Heart left ventricle (tissue), 16 donors: Measurements from ENCODE around the gene TINAG. TPM values are rescaled to one million over a fixed set of nuclear protein-coding genes. Genes with fewer than 3 reads are reported as not detected.

Experiments used
- ATAC-seq, 4 donors: fragments of 200-7000 bp; cut with Tn5 transposase; one replicate each; pipeline ENCODE4 v1.9.1; 2020 to 2022; ENCODE audit warnings: moderate library complexity in 4 of 4, mild to moderate bottlenecking in 3 of 4, moderate number of reproducible peaks in 1 of 4
- DNase-seq, 5 donors: peaks; one replicate each; pipeline ENCODE4 v3.0.0-alpha.2; 2020
- H3K27ac ChIP-seq, 12 donors: fragments of 200-600 bp; sonication (generic) in 4 of 12; one replicate each; pipeline versions ENCODE4 v1.5.0 to v1.8.0; 2016 to 2022; ENCODE audit warnings: mild to moderate bottlenecking in 2 of 12
- H3K27me3 ChIP-seq, 9 donors: fragments of 200-600 bp; sonication (generic) in 2 of 9; one replicate each; pipeline versions ENCODE4 v1.5.1 to v1.8.0; 2016 to 2022; ENCODE audit warnings: mild to moderate bottlenecking in 3 of 9
- H3K36me3 ChIP-seq, 9 donors: fragments of 200-600 bp; sonication (generic) in 2 of 9; one replicate each; pipeline versions ENCODE4 v1.5.0 to v1.8.0; 2018 to 2022; ENCODE audit warnings: mild to moderate bottlenecking in 2 of 9
- H3K4me1 ChIP-seq, 12 donors: fragments of 200-600 bp; sonication (generic) in 4 of 12; one replicate each; pipeline versions ENCODE4 v1.5.0 to v1.8.0; 2016 to 2022; ENCODE audit warnings: mild to moderate bottlenecking in 3 of 12
- H3K4me3 ChIP-seq, 12 donors: fragments of 200-600 bp; sonication (generic) in 4 of 12; one replicate each; pipeline versions ENCODE4 v1.5.0 to v1.8.0; 2017 to 2022; ENCODE audit warnings: mild to moderate bottlenecking in 9 of 12, moderate library complexity in 4 of 12
- H3K9me3 ChIP-seq, 12 donors: fragments of 200-600 bp; sonication (generic) in 4 of 12; one replicate each; pipeline versions ENCODE4 v1.5.0 to v1.8.0; 2016 to 2022; ENCODE audit warnings: mild to moderate bottlenecking in 1 of 12
- CTCF ChIP-seq, 12 donors: fragments of 200-600 bp; sonication (generic) in 4 of 12; IDR thresholded peaks; one replicate each; pipeline versions ENCODE4 v1.5.0 to v1.8.0; 2018 to 2022; ENCODE audit warnings: antibody characterized with exemption in 12 of 12, mild to moderate bottlenecking in 5 of 12
- POLR2A ChIP-seq, 2 donors: fragments of 450-650 bp; IDR thresholded peaks; one replicate each; pipeline ENCODE4 v1.6.1; 2017; ENCODE audit warnings: antibody characterized with exemption in 2 of 2, mild to moderate bottlenecking in 2 of 2, moderate library complexity in 2 of 2
- WGBS, 4 donors: extraction: QIAGEN DNeasy Blood & Tissue Kit in 2 of 4; methylation state at CpG; one replicate each; pipeline versions ENCODE4 v1.1.5 to v1.1.7; 2013 to 2018; 5-methylcytosine and 5-hydroxymethylcytosine counted together
- intact Hi-C, 10 donors: fragments of 100-400 bp; cut with DNase I; formaldehyde crosslinking; loops; one replicate each; pipeline versions ENCODE4 v1.11.1 to v1.14.2; 2022
- polyA plus RNA-seq, 2 donors: library from polyadenylated mRNA; stranded (reverse); fragments of 200-250 nt; gene quantifications; one replicate each; pipeline ENCODE4 v1.2.3, GENCODE V29; 2013
- total RNA-seq, 9 donors: library from RNA; depleted of rRNA in 2 of 9; stranded (reverse); fragments of >200 nt in 2 of 9; fragmentation: NEBNext Ultra II Directional in 3 of 9; extraction: Animal tissue kit (Norgen Biotek cat#: 25700) in 3 of 9; gene quantifications; one replicate each; pipeline versions ENCODE4 v1.1.0 to v1.2.4, GENCODE V29; 2016 to 2023
- donor health status: ischemic (EF 13 %, LVEDD 7.1; RV severe dilation, severe dysfunction).
- donor health status: healthy with polysubstance abuse.
- donor health status: DM: no; HTN: yes; CAD: no.
- donor health status: DM: no; HTN: no; CAD: no.
- donor health status: ischemic (EF 25% LVEDD 6.9; RV normal size, moderate dysfunction).
- donor health status: ischemic (EF 25% LVEDD 5.7; RV mildly dilated, moderate dysfunction).
- donor health status: healthy.
- donor health status: DM: yes; HTN: yes; CAD: no.
- donor health status: ischemic (EF 35%, LVEDD 5.7; RV mildly dilated, moderate dysfunction).
- donor health status: nonischemic (EF 11% LVEDD 7.7; RV severe dilation, severe dysfunction).
- donor health status: DM: yes; HTN: yes; CAD: no.
- donor health status: PGD.
- donor health status: ischemic (EF 29% LVEDD 5.4; RV normal size, mild dysfunction).
- donor health status: nonischemic (EF 23%, LVEDD 6.1; RV moderate dilation, normal function).

Gene TINAG
- total and polyA plus RNA-seq, 11 donors: 0.15 to 0.56 (median 0.43) TPM; not detected in 1

GRCh38 chr6:54291738-54292137, 16.5 kb upstream of the TINAG start:
- peak in 1 of 4 donors; percentile 28 for ATAC-seq
- WGBS, 4 donors: 43 to 74% (median 55%) methylated on average over 2 of the region's 2 CpGs

GRCh38 chr6:54294965-54295532, 13.2 kb upstream of the TINAG start:
- Histone ChIP-seq H3K27me3 (no peaks in the 10 kb centered on the region), H3K9me3 (no peaks in the 10 kb centered on the region), H3K36me3 (no peaks in the 10 kb centered on the region), H3K4me1 (no peaks in the 10 kb centered on the region), H3K4me3 (no peak overlapping the region), H3K27ac (no peak overlapping the region)
- WGBS, 4 donors: 84 to 90% (median 88%) methylated on average over 7 to 8 of the region's 8 CpGs
- intact Hi-C loops: no loop called here
- DNase-seq (peak in 1 of 5 donors; percentile 44), ATAC-seq (no peak)
- TF ChIP-seq CTCF (IDR thresholded peaks at IDR 0.05) (no peak), POLR2A (IDR thresholded peaks at IDR 0.05) (no peak)

More at GRCh38 chr6:54291738-54292137, 16.5 kb upstream of the TINAG start:
- DNase-seq: no peak
- TF ChIP-seq POLR2A (IDR thresholded peaks at IDR 0.05) (no peak), CTCF (IDR thresholded peaks at IDR 0.05) (no peak)
- H3K27me3 ChIP-seq: no peaks in the 10 kb centered on the region
- no peaks in the 10 kb centered on the region for H3K36me3 ChIP-seq
- H3K9me3 ChIP-seq: no peaks in the 10 kb centered on the region
- H3K4me1 ChIP-seq: no peaks in the 10 kb centered on the region
- no peak overlapping the region for H3K4me3 ChIP-seq
- intact Hi-C loops: no loop called here
- H3K27ac ChIP-seq: no peak overlapping the region

- H3K27me3 ChIP-seq: no peaks in the 10 kb centered on the region
- H3K9me3 ChIP-seq: no peaks in the 10 kb centered on the region
- H3K4me3 ChIP-seq: no peak overlapping the region
- H3K27ac ChIP-seq: no peak overlapping the region
- H3K36me3 ChIP-seq: no peaks in the 10 kb centered on the region
- DNase-seq (no peak), ATAC-seq (no peak)
- TF ChIP-seq CTCF (IDR thresholded peaks at IDR 0.05): no peak
- TF ChIP-seq POLR2A (IDR thresholded peaks at IDR 0.05): no peak
- WGBS, 4 donors: 78 to 84% (median 79%) methylated on average over 2 of the region's 2 CpGs
- H3K4me1 ChIP-seq: no peaks in the 10 kb centered on the region
- intact Hi-C loops: no loop called here
Observed at GRCh38 chr6:54299542-54300269, 8.5 kb upstream of the TINAG start.

- TF ChIP-seq POLR2A (IDR thresholded peaks at IDR 0.05): no peak
- TF ChIP-seq CTCF (IDR thresholded peaks at IDR 0.05): no peak
- no peaks in the 10 kb centered on the region for H3K36me3 ChIP-seq
- H3K4me3 ChIP-seq: no peak overlapping the region
- DNase-seq: no peak
- H3K27ac ChIP-seq: no peak overlapping the region
- H3K9me3 ChIP-seq: no peaks in the 10 kb centered on the region
- intact Hi-C loops: no loop called here
- H3K4me1 ChIP-seq: no peaks in the 10 kb centered on the region
- no peaks in the 10 kb centered on the region for H3K27me3 ChIP-seq
- no peak for ATAC-seq
Observed at GRCh38 chr6:54301770-54302169, 6.5 kb upstream of the TINAG start.
